ENCODE results near the gene PTPN11. TPM values are rescaled to one million over a fixed set of nuclear protein-coding genes. Genes with fewer than 3 reads are reported as not detected.

Gene PTPN11
- total and polyA plus RNA-seq, 10 of the 15 experiments (the other 5 are each of a cell fraction or from before 2014, with no cell fraction given) = 14.6 to 85.2 (median 58.6) TPM

DNA sequence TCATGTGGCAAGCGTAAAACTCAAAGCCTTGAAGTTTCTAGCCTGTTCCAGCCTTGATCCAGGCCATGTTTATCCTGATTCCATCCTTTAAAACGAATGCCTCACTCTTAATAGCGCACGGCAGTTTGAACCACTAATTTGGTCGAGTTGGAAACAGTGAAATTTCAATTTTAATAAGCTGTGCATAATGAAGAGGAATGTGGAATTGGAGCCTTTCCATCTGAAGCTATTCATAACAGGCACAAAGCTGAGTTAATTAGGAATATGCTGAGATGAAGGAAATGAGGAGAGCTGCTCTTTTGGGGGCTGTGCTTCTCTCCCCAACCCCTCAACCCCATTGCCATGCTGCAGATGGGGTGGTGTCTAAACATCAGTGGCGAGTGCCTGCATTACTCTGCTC, 70.7 kb downstream of the PTPN11 start:
- SMC1A ChIA-PET (ENCODE audit: uncharacterized antibody, unreplicated experiment) = no interaction called here
- CTCF ChIA-PET = no interaction called here
- ATAC-seq (no peak), FAIRE-seq (no peak), DNase-seq (ENCODE audit: low read depth, low spot score) (no peak)
- Histone ChIP-seq H3K27me3 (replicated peaks in 1 of 2; ENCODE audit: control insufficient read depth in 2 of 2, insufficient read depth in 2 of 2, low read length in 1 of 2) (no peaks in the 10 kb centered on the region), H3K4me1 (ENCODE audit: control insufficient read depth, insufficient read depth, low read length) (no peaks in the 10 kb centered on the region), H3K9ac (ENCODE audit: control insufficient read depth, insufficient read depth, low read length) (no peak overlapping the region), H3K4me3 (no peak overlapping the region), H3K36me3 (ENCODE audit: control insufficient read depth in 2 of 2, insufficient read depth in 2 of 2, low read length in 1 of 2) (peaks cover 15 to 20% of the 10 kb centered on the region in 2 experiments; a peak in 3 of 4 replicates), H3K4me2 (ENCODE audit: control insufficient read depth, insufficient read depth) (no peak overlapping the region), H2AFZ (ENCODE audit: control insufficient read depth, low read depth, low read length) (no peak overlapping the region), H3K9me3 (replicated peaks; ENCODE audit: control insufficient read depth, insufficient read depth, low read length) (no peaks in the 10 kb centered on the region), H3K79me2 (ENCODE audit: control insufficient read depth, insufficient read depth, low read length) (no peaks in the 10 kb centered on the region), H3K27ac (ENCODE audit: control insufficient read depth, insufficient read depth) (no peak overlapping the region), H4K20me1 (ENCODE audit: control insufficient read depth, insufficient read depth) (no peaks in the 10 kb centered on the region)
- RAD21 ChIA-PET (ENCODE audit: unreplicated experiment) = no interaction called here
- 82% methylated on average over 6 of the region's 6 CpGs for WGBS (ENCODE audit: insufficient coverage, insufficient replicate concordance, low lambda C conversion rate, missing lambda C conversion rate)
- in situ Hi-C loops (cut with MboI) = no loop called here
- intact Hi-C loops (cut with micrococcal nuclease; ENCODE audit: unreplicated experiment) = no loop called here
- POLR2A ChIA-PET = interaction anchor here (0.7 kb wide), 1 partner anchor 9 kb away, joined by 3 read pairs; no protein-coding TSS in a partner anchor
- BruUV-seq (replicated peaks) = no TSS peak
- TF ChIP-seq FOXK2 (IDR thresholded peaks at IDR 0.05) = no peak
- TF ChIP-seq TCF12 (IDR thresholded peaks at IDR 0.05; ENCODE audit: low read depth, low read length) = no peak
- TF ChIP-seq MYB (IDR thresholded peaks at IDR 0.05; ENCODE audit: borderline replicate concordance, low read depth, low read length) = no peak
- TF ChIP-seq ATF2 (IDR thresholded peaks at IDR 0.05; ENCODE audit: low read length) = no peak
- no peak for TF ChIP-seq BCLAF1 (IDR thresholded peaks at IDR 0.05)
- no peak for TF ChIP-seq PKNOX1 (IDR thresholded peaks at IDR 0.05)
- no peak for TF ChIP-seq FOS (IDR thresholded peaks at IDR 0.05; ENCODE audit: borderline replicate concordance, extremely low read depth, insufficient read length)
- TF ChIP-seq FOXM1 (IDR thresholded peaks at IDR 0.05; ENCODE audit: low read depth, low read length) = no peak
- TF ChIP-seq CHD4 (IDR thresholded peaks at IDR 0.05) = no peak
- TF ChIP-seq, protein P1, sequence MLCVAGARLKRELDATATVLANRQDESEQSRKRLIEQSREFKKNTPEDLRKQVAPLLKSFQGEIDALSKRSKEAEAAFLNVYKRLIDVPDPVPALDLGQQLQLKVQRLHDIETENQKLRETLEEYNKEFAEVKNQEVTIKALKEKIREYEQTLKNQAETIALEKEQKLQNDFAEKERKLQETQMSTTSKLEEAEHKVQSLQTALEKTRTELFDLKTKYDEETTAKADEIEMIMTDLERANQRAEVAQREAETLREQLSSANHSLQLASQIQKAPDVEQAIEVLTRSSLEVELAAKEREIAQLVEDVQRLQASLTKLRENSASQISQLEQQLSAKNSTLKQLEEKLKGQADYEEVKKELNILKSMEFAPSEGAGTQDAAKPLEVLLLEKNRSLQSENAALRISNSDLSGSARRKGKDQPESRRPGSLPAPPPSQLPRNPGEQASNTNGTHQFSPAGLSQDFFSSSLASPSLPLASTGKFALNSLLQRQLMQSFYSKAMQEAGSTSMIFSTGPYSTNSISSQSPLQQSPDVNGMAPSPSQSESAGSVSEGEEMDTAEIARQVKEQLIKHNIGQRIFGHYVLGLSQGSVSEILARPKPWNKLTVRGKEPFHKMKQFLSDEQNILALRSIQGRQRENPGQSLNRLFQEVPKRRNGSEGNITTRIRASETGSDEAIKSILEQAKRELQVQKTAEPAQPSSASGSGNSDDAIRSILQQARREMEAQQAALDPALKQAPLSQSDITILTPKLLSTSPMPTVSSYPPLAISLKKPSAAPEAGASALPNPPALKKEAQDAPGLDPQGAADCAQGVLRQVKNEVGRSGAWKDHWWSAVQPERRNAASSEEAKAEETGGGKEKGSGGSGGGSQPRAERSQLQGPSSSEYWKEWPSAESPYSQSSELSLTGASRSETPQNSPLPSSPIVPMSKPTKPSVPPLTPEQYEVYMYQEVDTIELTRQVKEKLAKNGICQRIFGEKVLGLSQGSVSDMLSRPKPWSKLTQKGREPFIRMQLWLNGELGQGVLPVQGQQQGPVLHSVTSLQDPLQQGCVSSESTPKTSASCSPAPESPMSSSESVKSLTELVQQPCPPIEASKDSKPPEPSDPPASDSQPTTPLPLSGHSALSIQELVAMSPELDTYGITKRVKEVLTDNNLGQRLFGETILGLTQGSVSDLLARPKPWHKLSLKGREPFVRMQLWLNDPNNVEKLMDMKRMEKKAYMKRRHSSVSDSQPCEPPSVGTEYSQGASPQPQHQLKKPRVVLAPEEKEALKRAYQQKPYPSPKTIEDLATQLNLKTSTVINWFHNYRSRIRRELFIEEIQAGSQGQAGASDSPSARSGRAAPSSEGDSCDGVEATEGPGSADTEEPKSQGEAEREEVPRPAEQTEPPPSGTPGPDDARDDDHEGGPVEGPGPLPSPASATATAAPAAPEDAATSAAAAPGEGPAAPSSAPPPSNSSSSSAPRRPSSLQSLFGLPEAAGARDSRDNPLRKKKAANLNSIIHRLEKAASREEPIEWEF (IDR thresholded peaks at IDR 0.05; ENCODE audit: insufficient replicate concordance, low read depth, low read length) = no peak
- TF ChIP-seq HCFC1 (IDR thresholded peaks at IDR 0.05; ENCODE audit: low read length) = no peak
- TF ChIP-seq JUND (IDR thresholded peaks at IDR 0.05; ENCODE audit: low read depth, low read length) = no peak
- TF ChIP-seq RAD21 (IDR thresholded peaks at IDR 0.05; ENCODE audit: insufficient read depth, low read depth, low read length) = no peak

Data from GM12878 (cell line).